ENCODE data around the gene OR6Q1.
"Not testable (repeated sequence)": the region's sequence is repeated elsewhere in the genome, so short reads cannot be mapped to it uniquely, and the experiment has no call there.

The OR6Q1 gene, protein sequence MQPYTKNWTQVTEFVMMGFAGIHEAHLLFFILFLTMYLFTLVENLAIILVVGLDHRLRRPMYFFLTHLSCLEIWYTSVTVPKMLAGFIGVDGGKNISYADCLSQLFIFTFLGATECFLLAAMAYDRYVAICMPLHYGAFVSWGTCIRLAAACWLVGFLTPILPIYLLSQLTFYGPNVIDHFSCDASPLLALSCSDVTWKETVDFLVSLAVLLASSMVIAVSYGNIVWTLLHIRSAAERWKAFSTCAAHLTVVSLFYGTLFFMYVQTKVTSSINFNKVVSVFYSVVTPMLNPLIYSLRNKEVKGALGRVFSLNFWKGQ

DNA sequence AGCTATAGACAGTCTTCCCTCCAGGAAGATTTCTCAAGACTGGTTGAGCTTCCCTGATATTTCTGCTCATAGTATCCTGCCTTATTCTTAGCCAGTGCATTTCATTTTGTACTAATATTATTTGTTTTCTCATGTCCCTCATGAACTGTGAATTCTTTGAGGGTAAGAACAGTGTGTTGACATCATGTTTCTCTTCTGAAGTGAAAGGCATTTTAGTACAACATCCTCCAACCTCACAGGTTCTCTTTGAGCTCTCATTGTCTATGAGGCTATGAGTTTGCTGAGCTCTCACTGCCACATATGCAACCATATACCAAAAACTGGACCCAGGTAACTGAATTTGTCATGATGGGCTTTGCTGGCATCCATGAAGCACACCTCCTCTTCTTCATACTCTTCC, at the start of gene OR6Q1:
TSS of gene OR6Q1 (plus strand) at position 301 of the 400 bp plus-strand sequence. CDS start at position 301, 0 bp downstream.
- no peaks in the 10 kb centered on the region for H3K27me3 Mint-ChIP-seq
- H3K4me1 Mint-ChIP-seq (ENCODE audit: low read depth), result peaks cover 5% of the 10 kb centered on the region
- H3K4me3 Mint-ChIP-seq, result no peak within 1 kb of the TSS
- no peaks in the 10 kb centered on the region for H3K36me3 Mint-ChIP-seq (ENCODE audit: low read depth)
- H3K9me3 Mint-ChIP-seq, result peaks cover 17% of the 10 kb centered on the region
- intact Hi-C loops (cut with micrococcal nuclease), result no loop called here
- no peak within 1 kb of the TSS for H3K27ac Mint-ChIP-seq

DNA sequence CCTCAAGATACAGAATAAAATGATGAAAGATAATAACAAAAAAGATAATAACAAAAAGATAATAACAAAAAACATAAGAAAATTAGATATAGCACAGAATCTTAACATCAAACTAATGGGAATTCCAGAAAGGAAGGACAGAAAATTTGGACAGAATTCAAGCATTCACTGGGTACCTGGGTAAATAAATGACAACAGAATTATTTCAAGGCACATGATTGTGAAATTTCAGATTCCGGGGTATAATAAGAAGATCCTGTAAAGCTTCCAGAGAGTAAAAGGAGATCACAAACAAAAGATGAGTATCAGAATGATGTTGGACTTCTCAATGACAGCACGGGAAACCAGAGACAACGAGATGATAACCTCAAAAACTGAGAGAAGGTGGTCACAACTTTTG, 49.2 kb upstream of the OR6Q1 start:
- Mint-ChIP-seq H3K36me3 (ENCODE audit: low read depth) (no peaks in the 10 kb centered on the region), H3K4me3 (no peak overlapping the region), H3K27ac (no peak overlapping the region), H3K27me3 (no peaks in the 10 kb centered on the region), H3K4me1 (ENCODE audit: low read depth) (no peaks in the 10 kb centered on the region), H3K9me3 (no peaks in the 10 kb centered on the region)
- intact Hi-C loops (cut with micrococcal nuclease), result no loop called here

DNA sequence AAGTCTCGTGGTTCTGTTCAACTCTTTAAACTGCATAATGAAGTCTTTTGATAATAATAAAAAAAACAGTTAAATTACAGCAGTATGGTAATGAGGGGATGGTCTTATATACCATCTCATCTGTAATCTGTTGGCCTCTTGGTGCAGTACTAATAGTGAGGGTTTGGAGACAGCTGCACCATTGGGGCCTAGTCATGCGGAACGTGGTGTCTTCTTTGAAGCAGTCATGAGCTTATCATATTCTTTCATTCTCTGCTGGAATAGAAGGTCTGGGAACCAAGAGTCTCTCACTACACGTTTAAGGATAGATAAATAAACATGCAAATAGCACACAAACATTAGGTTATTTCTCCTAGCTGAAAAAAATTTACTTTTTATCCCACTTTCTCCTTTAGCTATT, 48.0 kb upstream of the OR6Q1 start:
- intact Hi-C loops (cut with micrococcal nuclease), result no loop called here

DNA sequence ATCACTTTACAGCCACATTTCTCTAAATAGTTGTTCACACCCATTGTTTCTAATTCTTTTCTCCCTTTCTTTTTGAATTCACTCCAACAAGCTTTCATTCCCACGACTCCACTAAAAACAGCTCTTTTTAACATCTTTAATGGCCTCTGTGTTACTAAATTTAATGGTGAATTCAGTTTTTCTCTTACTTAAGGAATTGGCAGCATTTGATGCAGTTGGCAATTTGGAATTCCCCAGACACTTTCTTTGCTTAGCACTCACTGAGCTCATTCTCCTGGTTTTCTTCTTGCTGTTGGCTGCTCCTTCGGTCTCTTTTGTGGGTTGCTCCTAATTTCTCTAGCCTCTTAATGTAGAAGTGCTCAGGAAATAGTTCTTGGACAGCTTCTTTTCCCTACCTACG, 47.6 kb upstream of the OR6Q1 start:
- Mint-ChIP-seq H3K27me3 (no peaks in the 10 kb centered on the region), H3K27ac (no peak overlapping the region), H3K9me3 (no peaks in the 10 kb centered on the region), H3K36me3 (ENCODE audit: low read depth) (no peaks in the 10 kb centered on the region), H3K4me1 (ENCODE audit: low read depth) (no peaks in the 10 kb centered on the region), H3K4me3 (no peak overlapping the region)
- intact Hi-C loops (cut with micrococcal nuclease), result no loop called here

More for the DNA sequence above, 48.0 kb upstream of the OR6Q1 start:
- H3K36me3 Mint-ChIP-seq (ENCODE audit: low read depth), result no peaks in the 10 kb centered on the region
- H3K9me3 Mint-ChIP-seq, result no peaks in the 10 kb centered on the region
- no peaks in the 10 kb centered on the region for H3K4me1 Mint-ChIP-seq (ENCODE audit: low read depth)
- H3K27ac Mint-ChIP-seq, result no peak overlapping the region
- H3K27me3 Mint-ChIP-seq, result no peaks in the 10 kb centered on the region
- H3K4me3 Mint-ChIP-seq, result no peak overlapping the region

DNA sequence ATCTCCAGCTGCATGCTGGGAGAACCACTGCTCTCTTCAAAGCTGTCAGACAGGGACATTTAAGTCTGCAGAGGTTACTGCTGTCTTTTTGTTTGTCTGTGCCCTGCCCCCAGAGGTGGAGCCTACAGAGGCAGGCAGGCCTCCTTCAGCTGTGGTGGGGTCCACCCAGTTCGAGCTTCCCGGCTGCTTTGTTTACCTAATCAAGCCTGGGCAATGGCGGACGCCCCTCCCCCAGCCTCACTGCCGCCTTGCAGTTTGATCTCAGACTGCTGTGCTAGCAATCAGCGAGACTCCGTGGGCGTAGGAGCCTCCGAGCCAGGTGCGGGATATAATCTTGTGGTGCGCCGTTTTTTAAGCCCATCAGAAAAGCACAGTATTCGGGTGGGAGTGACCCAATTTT, 31.2 kb upstream of the OR6Q1 start:
- H3K27me3 Mint-ChIP-seq; H3K27ac Mint-ChIP-seq; H3K36me3 Mint-ChIP-seq (ENCODE audit: low read depth); H3K9me3 Mint-ChIP-seq; H3K4me3 Mint-ChIP-seq; H3K4me1 Mint-ChIP-seq (ENCODE audit: low read depth); intact Hi-C loops (cut with micrococcal nuclease): not testable (repeated sequence)

DNA sequence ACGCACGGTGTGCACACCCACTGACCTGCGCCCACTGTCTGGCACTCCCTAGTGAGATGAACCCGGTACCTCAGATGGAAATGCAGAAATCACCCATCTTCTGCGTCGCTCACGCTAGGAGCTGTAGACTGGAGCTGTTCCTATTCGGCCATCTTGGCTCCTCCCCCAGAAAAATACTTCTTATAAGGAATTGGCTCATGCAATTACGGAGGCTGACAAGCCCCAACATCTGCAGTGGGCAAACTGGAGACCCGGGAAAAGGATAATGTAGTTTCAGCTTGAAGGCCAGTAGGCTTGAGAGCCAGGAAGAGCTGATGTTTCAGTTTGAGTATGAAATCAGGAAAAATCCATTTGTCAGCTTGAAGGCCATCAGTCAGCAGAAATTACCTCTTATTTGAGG, 30.7 kb upstream of the OR6Q1 start:
- intact Hi-C loops (cut with micrococcal nuclease); H3K4me1 Mint-ChIP-seq (ENCODE audit: low read depth); H3K4me3 Mint-ChIP-seq; H3K27me3 Mint-ChIP-seq; H3K9me3 Mint-ChIP-seq; H3K36me3 Mint-ChIP-seq (ENCODE audit: low read depth); H3K27ac Mint-ChIP-seq: not testable (repeated sequence)

DNA sequence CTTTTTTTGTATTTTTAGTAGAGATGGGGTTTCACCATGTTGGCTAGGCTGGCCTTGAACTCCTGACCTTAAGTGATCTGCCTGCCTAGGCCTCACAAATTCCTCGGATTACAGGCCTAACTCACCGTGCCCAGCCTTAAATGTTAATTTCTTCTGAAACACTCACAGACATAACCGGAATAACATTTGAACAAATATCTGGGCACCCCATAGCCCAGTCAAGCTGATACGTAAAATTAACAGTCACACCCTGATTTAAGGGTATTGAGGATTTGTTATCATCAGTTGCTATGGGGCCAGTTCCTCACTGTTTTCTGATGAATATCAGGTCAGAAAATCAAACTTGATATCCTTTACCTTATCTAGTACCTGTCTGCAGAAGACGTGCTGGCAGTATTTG, 30.1 kb upstream of the OR6Q1 start:
- peaks cover 2% of the 10 kb centered on the region for H3K27me3 Mint-ChIP-seq
- H3K36me3 Mint-ChIP-seq (ENCODE audit: low read depth), result no peaks in the 10 kb centered on the region
- intact Hi-C loops (cut with micrococcal nuclease), result no loop called here
- no peak overlapping the region for H3K27ac Mint-ChIP-seq
- no peak overlapping the region for H3K4me3 Mint-ChIP-seq
- H3K9me3 Mint-ChIP-seq, result no peaks in the 10 kb centered on the region
- no peaks in the 10 kb centered on the region for H3K4me1 Mint-ChIP-seq (ENCODE audit: low read depth)

DNA sequence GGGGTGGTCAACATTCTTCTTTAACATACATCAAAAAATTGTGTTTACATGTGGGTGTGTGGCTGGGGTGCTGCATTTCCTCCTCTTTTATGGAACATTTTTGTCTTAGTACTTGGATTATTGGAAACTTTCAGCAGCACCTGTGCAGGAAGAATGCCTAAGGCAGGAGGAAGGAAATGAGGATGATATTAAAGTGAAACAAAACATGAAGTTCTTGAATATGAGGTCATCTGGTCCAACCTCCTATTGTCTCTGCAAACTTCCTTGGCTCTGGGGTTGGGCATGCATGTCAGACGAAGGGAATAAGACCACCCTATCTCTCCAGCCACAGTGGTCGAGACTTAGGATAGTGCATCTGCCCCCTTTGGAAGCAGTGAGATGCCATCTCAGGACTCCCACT, 27.7 kb upstream of the OR6Q1 start:
- Mint-ChIP-seq H3K27ac (no peak overlapping the region), H3K27me3 (peaks cover 2% of the 10 kb centered on the region), H3K9me3 (no peaks in the 10 kb centered on the region), H3K36me3 (ENCODE audit: low read depth) (no peaks in the 10 kb centered on the region), H3K4me3 (no peak overlapping the region), H3K4me1 (ENCODE audit: low read depth) (no peaks in the 10 kb centered on the region)
- intact Hi-C loops (cut with micrococcal nuclease), result no loop called here

DNA sequence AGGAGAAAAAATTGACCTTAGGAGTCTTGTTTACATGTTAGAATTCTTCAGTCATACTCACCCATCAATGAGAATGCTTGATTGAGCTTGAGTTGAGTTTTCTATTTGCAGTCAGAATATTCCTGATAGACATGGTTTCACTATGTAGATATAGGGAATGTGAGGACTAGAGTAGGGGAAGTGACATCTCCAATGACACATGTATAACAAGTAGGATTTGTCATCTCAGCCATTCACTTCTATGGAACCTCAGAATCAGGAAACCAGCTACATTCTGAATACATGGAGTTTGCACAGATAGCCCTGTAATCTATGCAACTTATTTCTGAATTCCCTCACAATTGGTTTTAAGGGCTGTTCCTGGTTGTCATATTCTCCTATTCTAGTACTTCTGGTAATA, 27.2 kb upstream of the OR6Q1 start:
- Mint-ChIP-seq H3K27ac (no peak overlapping the region), H3K4me3 (no peak overlapping the region), H3K9me3 (no peaks in the 10 kb centered on the region), H3K27me3 (peaks cover 2% of the 10 kb centered on the region), H3K36me3 (ENCODE audit: low read depth) (no peaks in the 10 kb centered on the region), H3K4me1 (ENCODE audit: low read depth) (no peaks in the 10 kb centered on the region)
- intact Hi-C loops (cut with micrococcal nuclease), result no loop called here

DNA sequence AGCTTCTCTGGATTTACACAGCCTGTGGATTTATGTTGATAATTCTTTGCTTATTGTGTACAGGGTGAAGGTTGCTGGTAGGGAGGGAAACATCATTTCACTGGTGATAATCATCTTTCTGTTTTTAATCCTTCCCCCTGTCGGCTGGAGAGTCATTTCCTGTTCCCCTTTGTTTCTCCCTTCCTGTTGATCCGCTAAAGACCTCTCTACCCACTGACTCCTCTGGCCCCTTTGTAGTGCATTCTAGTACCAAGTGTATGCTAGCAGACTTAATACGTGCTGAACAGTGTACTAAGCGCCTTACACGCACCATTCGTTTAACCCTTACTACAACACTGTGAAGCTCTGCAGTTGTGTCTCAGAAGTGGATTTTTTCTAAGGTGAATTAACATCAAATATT, 26.1 kb upstream of the OR6Q1 start:
- H3K36me3 Mint-ChIP-seq (ENCODE audit: low read depth), result no peaks in the 10 kb centered on the region
- no peak overlapping the region for H3K27ac Mint-ChIP-seq
- no peak overlapping the region for H3K4me3 Mint-ChIP-seq
- H3K9me3 Mint-ChIP-seq, result no peaks in the 10 kb centered on the region
- H3K4me1 Mint-ChIP-seq (ENCODE audit: low read depth), result no peaks in the 10 kb centered on the region
- H3K27me3 Mint-ChIP-seq, result peaks cover 2% of the 10 kb centered on the region
- intact Hi-C loops (cut with micrococcal nuclease), result no loop called here

DNA sequence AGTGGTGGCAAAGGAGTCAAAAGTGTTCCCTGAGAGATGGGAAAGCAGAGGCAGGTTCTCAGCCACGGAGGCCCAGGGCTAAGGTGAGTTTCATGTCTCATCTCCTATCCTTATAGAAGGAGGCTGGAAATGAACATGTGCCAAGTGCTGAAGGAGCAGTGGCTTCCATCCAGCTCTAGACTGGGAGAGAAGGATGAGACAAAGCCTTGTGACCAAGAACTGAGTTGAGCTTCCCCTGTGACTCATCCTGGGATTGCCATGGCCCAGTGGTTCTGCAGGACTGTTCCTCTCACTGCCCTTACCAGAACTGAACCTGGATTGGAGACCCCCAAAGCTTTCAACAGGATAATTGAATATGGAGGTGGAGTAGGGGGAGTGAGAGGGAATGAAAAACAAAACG, 23.8 kb upstream of the OR6Q1 start:
- Mint-ChIP-seq H3K9me3 (no peaks in the 10 kb centered on the region), H3K4me1 (ENCODE audit: low read depth) (no peaks in the 10 kb centered on the region), H3K36me3 (ENCODE audit: low read depth) (no peaks in the 10 kb centered on the region), H3K27ac (no peak overlapping the region), H3K27me3 (peaks cover 2% of the 10 kb centered on the region), H3K4me3 (no peak overlapping the region)
- intact Hi-C loops (cut with micrococcal nuclease), result no loop called here

DNA sequence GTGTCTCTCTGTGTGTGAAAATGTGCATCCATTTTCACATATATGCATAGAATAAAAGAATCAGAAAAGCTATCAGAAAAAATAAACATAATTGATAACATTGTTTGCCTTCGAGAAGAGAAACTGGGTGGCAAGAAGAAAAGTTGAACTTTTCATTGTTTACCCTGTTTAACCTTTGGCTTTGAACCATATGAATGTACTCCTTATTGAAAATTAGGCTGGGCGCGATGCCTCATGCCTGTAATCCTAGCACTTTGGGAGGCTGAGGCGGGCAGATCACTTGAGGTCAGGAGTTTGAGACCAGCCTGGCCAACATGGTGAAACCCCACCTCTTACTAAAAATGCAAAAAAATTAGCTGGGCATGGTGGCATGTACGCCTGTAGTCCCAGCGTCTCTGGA, 19.0 kb upstream of the OR6Q1 start:
- no peaks in the 10 kb centered on the region for H3K9me3 Mint-ChIP-seq
- H3K27ac Mint-ChIP-seq, result no peak overlapping the region
- H3K36me3 Mint-ChIP-seq (ENCODE audit: low read depth), result no peaks in the 10 kb centered on the region
- H3K4me3 Mint-ChIP-seq, result no peak overlapping the region
- intact Hi-C loops (cut with micrococcal nuclease), result no loop called here
- no peaks in the 10 kb centered on the region for H3K4me1 Mint-ChIP-seq (ENCODE audit: low read depth)
- H3K27me3 Mint-ChIP-seq, result no peaks in the 10 kb centered on the region

DNA sequence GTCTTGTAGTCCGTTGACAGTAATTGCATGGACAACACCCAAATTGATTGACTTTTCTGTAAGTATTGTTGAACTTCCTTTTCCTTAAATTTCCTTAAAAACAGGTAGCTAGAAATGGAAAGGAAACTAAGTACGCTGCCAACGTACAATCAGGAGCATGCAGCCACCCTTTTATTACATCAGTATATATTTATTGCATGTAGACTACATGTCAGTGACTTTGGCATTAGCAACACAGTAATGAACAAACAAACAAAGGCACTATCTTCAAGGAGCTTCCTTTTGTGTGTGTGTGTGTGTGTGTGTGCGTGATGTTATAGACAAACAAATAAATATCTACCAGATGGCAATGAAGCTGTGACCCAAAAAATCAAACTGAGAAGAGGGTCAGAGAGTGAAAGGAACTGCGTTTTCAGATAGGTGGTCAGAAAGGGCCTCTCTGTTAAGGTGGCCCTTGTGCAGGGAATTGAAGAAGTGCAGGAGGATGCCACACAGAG, 7.3 kb upstream of the OR6Q1 start, which contains the start of gene OR9Q1:
TSS of gene OR9Q1 (plus strand) at position 447 of the 497 bp plus-strand sequence. CDS start 155,564 bp downstream, outside the sequence.
- Mint-ChIP-seq H3K27me3 (peaks cover 2% of the 10 kb centered on the region), H3K4me3 (no peak within 1 kb of the TSS), H3K9me3 (no peaks in the 10 kb centered on the region), H3K4me1 (ENCODE audit: low read depth) (no peaks in the 10 kb centered on the region), H3K36me3 (ENCODE audit: low read depth) (no peaks in the 10 kb centered on the region), H3K27ac (no peak within 1 kb of the TSS)
- intact Hi-C loops (cut with micrococcal nuclease), result no loop called here

DNA sequence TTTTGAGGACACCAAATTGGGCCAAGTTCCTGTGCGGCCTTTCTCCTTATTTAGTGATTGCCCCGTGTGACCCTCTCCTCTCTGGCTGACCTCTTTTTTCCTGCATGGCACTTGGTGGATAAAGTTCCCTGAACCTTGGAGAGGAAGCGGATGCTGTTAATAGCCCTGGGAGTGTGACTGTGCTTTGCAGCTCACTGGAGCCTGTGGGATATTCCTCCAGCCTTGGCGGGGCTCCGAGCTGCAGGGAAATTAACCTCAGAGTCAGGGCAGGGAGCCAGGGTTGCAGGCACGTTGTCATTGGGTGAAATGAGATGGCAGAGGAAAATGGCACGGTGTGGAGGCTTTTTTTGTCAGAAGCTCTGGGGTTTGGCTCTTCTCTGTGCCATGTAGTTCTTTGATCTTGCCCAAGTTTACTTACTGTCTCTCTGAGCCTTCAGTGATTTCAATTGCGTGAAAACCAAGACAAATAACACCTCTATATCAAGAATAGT, 6.1 kb upstream of the OR6Q1 start:
- Mint-ChIP-seq H3K27ac (no peak overlapping the region), H3K36me3 (ENCODE audit: low read depth) (no peaks in the 10 kb centered on the region), H3K4me1 (ENCODE audit: low read depth) (peaks cover 5% of the 10 kb centered on the region), H3K4me3 (no peak overlapping the region), H3K9me3 (no peaks in the 10 kb centered on the region), H3K27me3 (no peaks in the 10 kb centered on the region)
- intact Hi-C loops (cut with micrococcal nuclease), result no loop called here

DNA sequence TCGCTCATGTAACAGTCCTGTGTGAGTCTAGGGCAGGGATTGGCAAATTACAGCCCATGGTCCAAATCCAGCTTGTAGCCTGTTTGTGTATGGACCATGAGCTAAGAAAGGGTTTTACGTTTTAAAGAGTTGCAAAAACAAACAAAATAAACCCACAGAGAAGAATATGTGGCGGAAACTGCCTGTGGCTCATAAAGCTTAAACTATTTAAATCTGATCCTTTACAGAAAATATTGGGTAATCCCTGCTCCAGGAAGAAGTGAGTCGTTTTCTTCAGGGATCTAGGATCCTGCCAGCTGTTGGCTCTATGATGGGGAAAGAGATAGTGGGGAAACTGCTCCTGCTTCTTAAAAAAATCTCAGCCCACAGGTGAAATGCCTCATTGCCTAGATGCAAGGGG, 3.4 kb upstream of the OR6Q1 start:
- Mint-ChIP-seq H3K27me3 (no peaks in the 10 kb centered on the region), H3K9me3 (peaks cover 8% of the 10 kb centered on the region), H3K36me3 (ENCODE audit: low read depth) (no peaks in the 10 kb centered on the region), H3K4me1 (ENCODE audit: low read depth) (peaks cover 5% of the 10 kb centered on the region), H3K4me3 (no peak overlapping the region), H3K27ac (no peak overlapping the region)
- intact Hi-C loops (cut with micrococcal nuclease), result no loop called here

Data from dendritic cell treated with granulocyte-macrophage colony-stimulating factor and Interleukin-4, amounts not matched to agents 40 ng/mL and 50 ng/mL, for 4 days (primary cell).